Lung (tissue), 12 donors: Measurements from ENCODE around the gene RHBG. TPM values are rescaled to one million over a fixed set of nuclear protein-coding genes. Genes with fewer than 3 reads are reported as not detected.

Experiments
- ATAC-seq: fragments of 200-7000 bp; cut with Tn5 transposase; one replicate; pipeline ENCODE4 v1.9.1; 2020; ENCODE audit warnings: moderate number of reproducible peaks; ENCODE audit not compliant: insufficient read depth, low FRiP score
- DNase-seq, 3 donors: peaks; one replicate each; pipeline ENCODE4 v3.0.0-alpha.2; 2013 to 2017
- H3K27ac ChIP-seq, 2 donors: one replicate each; pipeline ENCODE4 v1.5.1; 2013; ENCODE audit warnings: mild to moderate bottlenecking in 2 of 2, moderate library complexity in 2 of 2, control low read depth in 1 of 2, inconsistent platforms in 1 of 2, low read depth in 1 of 2, low read length in 1 of 2
- H3K27me3 ChIP-seq, 3 donors: one replicate each; pipeline ENCODE4 v1.5.1; 2013; ENCODE audit warnings: low read length in 2 of 3; ENCODE audit not compliant: control insufficient read depth in 3 of 3, insufficient read depth in 3 of 3
- H3K36me3 ChIP-seq, 4 donors: one replicate each; pipeline ENCODE4 v1.5.1; 2013; ENCODE audit warnings: low read length in 4 of 4, mild to moderate bottlenecking in 1 of 4, moderate library complexity in 1 of 4; ENCODE audit not compliant: control insufficient read depth in 4 of 4, insufficient read depth in 4 of 4
- H3K4me1 ChIP-seq, 5 donors: one replicate each; pipeline ENCODE4 v1.5.1; 2013; ENCODE audit warnings: low read length in 5 of 5, mild to moderate bottlenecking in 2 of 5, moderate library complexity in 1 of 5; ENCODE audit not compliant: control insufficient read depth in 5 of 5, insufficient read depth in 5 of 5
- H3K4me3 ChIP-seq: one replicate; pipeline ENCODE4 v1.5.1; 2013; ENCODE audit warnings: mild to moderate bottlenecking, control low read depth, moderate library complexity
- H3K9ac ChIP-seq, 2 donors: one replicate each; pipeline ENCODE4 v1.5.1; 2013; ENCODE audit warnings: low read length in 2 of 2, control low read depth in 1 of 2; ENCODE audit not compliant: insufficient read depth in 1 of 2
- H3K9me3 ChIP-seq, 4 donors: one replicate each; pipeline ENCODE4 v1.5.1; 2013; ENCODE audit warnings: low read length in 3 of 4, mild to moderate bottlenecking in 1 of 4, moderate library complexity in 1 of 4; ENCODE audit not compliant: control insufficient read depth in 4 of 4, insufficient read depth in 3 of 4
- WGBS, 2 donors: extraction: QIAGEN DNeasy Blood & Tissue Kit; methylation state at CpG; one replicate each; pipeline ENCODE4 v1.1.7; 2013; 5-methylcytosine and 5-hydroxymethylcytosine counted together
- polyA plus RNA-seq, 2 donors: library from polyadenylated mRNA; stranded (reverse); fragments of 200-250 nt; gene quantifications; one replicate each; pipeline ENCODE4 v1.2.1, GENCODE V29; 2013
- total RNA-seq, 2 donors: library from RNA; depleted of rRNA in 1 of 2; stranded (reverse); fragments of >200 nt in 1 of 2; gene quantifications; one replicate each; pipeline ENCODE4 v1.2.1, GENCODE V29; 2014 to 2021
- TF ChIP-seq, protein P1 (sequence below): IDR thresholded peaks from 2 replicates; pipeline ENCODE4 v1.5.1; 2012; ENCODE audit warnings: mild to moderate bottlenecking; ENCODE audit errors: control extremely low read depth, extremely low read depth
- donor health status: control.
- donor health status: control.
- donor health status: Bipolar disorder and iron deficiency.
- donor health status: healthy.
- donor health status: DM: yes; HTN: yes; CAD: no.

The RHBG gene
- total and polyA plus RNA-seq, 4 donors: 0.18 to 0.74 TPM; not detected in 2

DNA sequence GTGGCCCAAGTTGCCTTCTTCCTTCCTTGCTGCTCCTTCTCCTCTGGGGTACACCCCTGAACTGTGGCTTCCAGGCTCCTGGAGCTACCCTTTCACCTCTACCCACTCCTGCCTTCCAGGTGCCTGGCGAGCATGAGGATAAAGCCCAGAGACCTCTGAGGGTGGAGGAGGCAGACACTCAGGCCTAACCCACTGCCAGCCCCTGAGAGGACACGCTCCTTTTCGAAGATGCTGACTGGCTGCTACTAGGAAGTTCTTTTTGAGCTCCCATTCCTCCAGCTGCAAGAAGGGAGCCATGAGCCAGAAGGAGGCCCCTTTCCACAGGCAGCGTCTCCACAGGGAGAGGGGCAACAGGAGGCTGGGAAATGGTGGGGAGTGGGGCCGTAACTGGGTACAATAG is 15.6 kb downstream of the RHBG start:
- Histone ChIP-seq H3K27ac (no peak overlapping the region), H3K27me3 (peaks cover 5 to 34% (median 19%) of the 10 kb centered on the region in 3 donors), H3K9ac (no peak overlapping the region), H3K4me1 (no peaks in the 10 kb centered on the region), H3K36me3 (no peaks in the 10 kb centered on the region), H3K4me3 (no peak overlapping the region), H3K9me3 (no peaks in the 10 kb centered on the region)
- WGBS, 2 donors: 93 to 100% methylated on average over 5 of the region's 5 CpGs
- ATAC-seq: no peak
- no peak for DNase-seq
- TF ChIP-seq, protein P1, sequence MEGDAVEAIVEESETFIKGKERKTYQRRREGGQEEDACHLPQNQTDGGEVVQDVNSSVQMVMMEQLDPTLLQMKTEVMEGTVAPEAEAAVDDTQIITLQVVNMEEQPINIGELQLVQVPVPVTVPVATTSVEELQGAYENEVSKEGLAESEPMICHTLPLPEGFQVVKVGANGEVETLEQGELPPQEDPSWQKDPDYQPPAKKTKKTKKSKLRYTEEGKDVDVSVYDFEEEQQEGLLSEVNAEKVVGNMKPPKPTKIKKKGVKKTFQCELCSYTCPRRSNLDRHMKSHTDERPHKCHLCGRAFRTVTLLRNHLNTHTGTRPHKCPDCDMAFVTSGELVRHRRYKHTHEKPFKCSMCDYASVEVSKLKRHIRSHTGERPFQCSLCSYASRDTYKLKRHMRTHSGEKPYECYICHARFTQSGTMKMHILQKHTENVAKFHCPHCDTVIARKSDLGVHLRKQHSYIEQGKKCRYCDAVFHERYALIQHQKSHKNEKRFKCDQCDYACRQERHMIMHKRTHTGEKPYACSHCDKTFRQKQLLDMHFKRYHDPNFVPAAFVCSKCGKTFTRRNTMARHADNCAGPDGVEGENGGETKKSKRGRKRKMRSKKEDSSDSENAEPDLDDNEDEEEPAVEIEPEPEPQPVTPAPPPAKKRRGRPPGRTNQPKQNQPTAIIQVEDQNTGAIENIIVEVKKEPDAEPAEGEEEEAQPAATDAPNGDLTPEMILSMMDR: no peak

DNA sequence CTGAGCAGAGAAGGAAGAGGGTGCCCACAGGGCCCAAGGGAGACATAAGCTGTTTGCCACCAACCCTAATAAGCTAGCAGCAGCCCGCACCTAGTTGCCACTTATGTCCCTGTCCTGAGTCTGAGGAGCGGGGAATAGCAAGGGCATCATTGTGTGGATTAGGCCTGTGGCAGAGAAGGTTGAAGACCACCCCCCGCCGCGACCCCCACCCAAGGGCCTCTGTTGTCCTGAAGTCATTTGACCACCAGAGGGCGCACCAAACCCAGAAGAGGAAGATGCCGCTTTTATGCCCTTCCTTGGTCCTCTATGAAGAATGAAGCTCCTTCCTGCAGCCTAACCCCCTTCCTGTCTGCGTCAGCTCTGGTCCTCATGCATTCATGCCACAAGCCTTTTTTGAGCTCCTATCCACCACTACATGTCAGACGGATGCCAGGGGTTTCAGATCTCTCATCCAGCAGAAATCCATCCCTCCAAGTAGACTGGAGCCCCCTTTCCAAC is 16.6 kb downstream of the RHBG start:
- no peak overlapping the region for H3K27ac ChIP-seq
- TF ChIP-seq, protein P1: peak; percentile 73
- DNase-seq (peak; percentile 64 to 75 (median 71)), ATAC-seq (no peak)
- H3K36me3 ChIP-seq: no peaks in the 10 kb centered on the region
- H3K27me3 ChIP-seq: peaks cover 9 to 42% (median 21%) of the 10 kb centered on the region in 3 donors
- WGBS, 2 donors: 6 to 12% methylated on average over 9 of the region's 9 CpGs
- H3K9ac ChIP-seq: no peak overlapping the region
- no peaks in the 10 kb centered on the region for H3K4me1 ChIP-seq
- no peaks in the 10 kb centered on the region for H3K9me3 ChIP-seq
- no peak overlapping the region for H3K4me3 ChIP-seq

DNA sequence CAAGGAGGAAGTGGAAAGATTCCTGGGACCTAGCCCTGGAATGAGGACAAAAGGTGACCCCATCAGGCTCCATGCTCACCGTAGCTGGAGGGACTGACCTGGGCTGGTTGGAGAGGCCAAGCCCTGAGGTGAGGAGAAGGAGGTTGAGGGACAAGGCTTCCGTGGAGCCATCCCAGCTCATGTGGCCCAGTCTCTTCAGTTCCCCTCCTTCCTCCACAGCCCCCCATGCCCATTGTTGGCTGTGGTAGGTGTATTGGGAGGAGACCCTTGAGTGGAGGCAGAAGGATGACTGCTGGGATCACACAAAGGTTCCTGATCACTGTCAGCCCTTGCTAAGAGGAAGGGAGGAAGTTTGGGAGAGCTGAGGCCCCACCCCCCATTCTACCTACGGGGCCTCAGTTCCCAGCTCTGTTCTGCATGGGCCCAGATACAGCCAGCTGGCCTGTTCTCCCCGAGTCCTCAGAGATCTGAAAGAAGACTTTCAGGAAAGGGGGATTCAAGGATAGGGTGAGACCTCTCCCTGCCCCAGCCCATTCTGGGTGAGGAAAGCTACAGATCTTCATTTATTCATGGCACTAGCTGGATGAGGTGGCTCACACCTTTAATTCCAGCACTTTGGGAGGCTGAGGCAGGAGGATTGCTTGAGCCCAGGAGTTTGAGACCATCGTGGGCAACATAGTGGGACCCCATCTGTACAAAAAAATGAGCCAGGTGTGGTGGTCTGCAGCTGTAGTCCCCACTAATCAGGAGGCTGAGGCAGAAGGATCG is 17.3 kb downstream of the RHBG start:
- Histone ChIP-seq H3K27ac (no peak overlapping the region), H3K27me3 (peaks cover 12 to 46% (median 21%) of the 10 kb centered on the region in 3 donors)
- no peak for DNase-seq

More for the DNA sequence above, 17.3 kb downstream of the RHBG start:
- no peak for ATAC-seq
- 85 to 88% methylated on average over 6 of the region's 6 CpGs for WGBS, 2 donors
- no peaks in the 10 kb centered on the region for H3K36me3 ChIP-seq
- no peak overlapping the region for H3K4me3 ChIP-seq
- H3K4me1 ChIP-seq: no peaks in the 10 kb centered on the region
- no peaks in the 10 kb centered on the region for H3K9me3 ChIP-seq
- H3K9ac ChIP-seq: no peak overlapping the region
- TF ChIP-seq, protein P1: no peak
